Endothelial cell of umbilical vein (primary cell): ENCODE data around the gene UPB1. TPM values are rescaled to one million over a fixed set of nuclear protein-coding genes. Genes with fewer than 3 reads are reported as not detected.

Experiments used
- BruUV-seq: library from RNA; stranded (reverse); fragments of 400-500 nt; replicated peaks from 2 replicates; lab custom pipeline; 2021; lab: Mats Ljungman, UMichigan
- CTCF ChIA-PET: fragments of 300-600, 350-600 bp; sonication (Branson Sonifier 250); formaldehyde crosslinking; loops from one replicate; lab custom pipeline; 2021; ENCODE audit warnings: antibody characterized with exemption, inconsistent platforms; lab: Charles Lee
- POLR2A ChIA-PET: fragments of 300-600, 350-600 bp; sonication (Branson Sonifier 250); formaldehyde crosslinking; loops from one replicate; lab custom pipeline; 2021; ENCODE audit warnings: antibody characterized with exemption, inconsistent platforms; lab: Charles Lee
- DNase-seq: peaks from one replicate; pipeline ENCODE4 v3.0.0-alpha.2; 2011; ENCODE audit warnings: low read depth, low spot score
- FAIRE-seq: peaks from 2 replicates; lab custom pipeline; 2011; peaks lifted over from hg19 to GRCh38; lab: Jason Lieb, UNC
- H2AFZ ChIP-seq: 2 replicates; pipeline ENCODE4 v1.6.0; 2012; ENCODE audit warnings: low read depth, low read length, control low read depth, inconsistent platforms
- H3K27ac ChIP-seq: 2 replicates; pipeline ENCODE4 v1.5.1; 2011; ENCODE audit warnings: low read depth, mild to moderate bottlenecking, control low read depth, low read length, moderate library complexity; ENCODE audit not compliant: insufficient read depth
- H3K27me3 ChIP-seq, 2 experiments: 2 replicates each; pipeline versions ENCODE4 v1.6.0 to v1.6.1; 2011; ENCODE audit warnings: low read length in 2 of 2, mixed read lengths in 1 of 2; ENCODE audit not compliant: control insufficient read depth in 2 of 2, insufficient read depth in 2 of 2
- H3K36me3 ChIP-seq, 2 experiments: 2 replicates in 1 of 2; 3 replicates in 1 of 2; pipeline ENCODE4 v1.5.1; 2011; ENCODE audit warnings: low read length in 2 of 2, mild to moderate bottlenecking in 1 of 2, moderate library complexity in 1 of 2; ENCODE audit not compliant: control insufficient read depth in 2 of 2, insufficient read depth in 2 of 2; ENCODE audit errors: extremely low read depth in 1 of 2
- H3K4me1 ChIP-seq: 3 replicates; pipeline ENCODE4 v1.5.1; 2011; ENCODE audit warnings: mild to moderate bottlenecking, low read length; ENCODE audit not compliant: control insufficient read depth, insufficient read depth; ENCODE audit errors: extremely low read depth
- H3K4me2 ChIP-seq: 2 replicates; pipeline ENCODE4 v1.6.1; 2011; ENCODE audit warnings: low read length, control low read depth, mixed read lengths; ENCODE audit not compliant: insufficient read depth
- H3K4me3 ChIP-seq, 3 experiments: fragments of 200-600 bp in 1 of 3; sonication (generic), shearing (Covaris generic) in 1 of 3; replicated peaks in 1 of 3; 2 replicates each; pipeline ENCODE4 v1.5.1; 2011 to 2016; ENCODE audit warnings: control low read depth in 3 of 3, low read length in 3 of 3, mild to moderate bottlenecking in 2 of 3, inconsistent platforms in 1 of 3, low read depth in 1 of 3, moderate library complexity in 1 of 3; ENCODE audit not compliant: insufficient read depth in 1 of 3
- H3K79me2 ChIP-seq: 2 replicates; pipeline ENCODE4 v1.6.0; 2012; ENCODE audit warnings: low read length, inconsistent platforms; ENCODE audit not compliant: control insufficient read depth, insufficient read depth
- H3K9ac ChIP-seq: replicated peaks from 2 replicates; pipeline ENCODE3; 2011; ENCODE audit warnings: low read length, control low read depth; ENCODE audit not compliant: insufficient read depth; ENCODE audit errors: extremely low read depth
- H3K9me1 ChIP-seq: replicated peaks from 3 replicates; pipeline ENCODE4 v1.6.0; 2011; ENCODE audit warnings: mild to moderate bottlenecking, low read length; ENCODE audit not compliant: control insufficient read depth, insufficient read depth; ENCODE audit errors: extremely low read depth
- H3K9me3 ChIP-seq: replicated peaks from 2 replicates; pipeline ENCODE4 v1.5.1; 2012; ENCODE audit warnings: low read length, inconsistent platforms; ENCODE audit not compliant: control insufficient read depth, insufficient read depth
- H4K20me1 ChIP-seq: replicated peaks from 2 replicates; pipeline ENCODE3; 2011; ENCODE audit warnings: mild to moderate bottlenecking, low read length; ENCODE audit not compliant: control insufficient read depth, insufficient read depth; ENCODE audit errors: extremely low read depth
- CTCF ChIP-seq, 2 donors: IDR thresholded peaks; 1 replicate in 1 of 2; 2 replicates in 1 of 2; pipeline ENCODE4 v1.5.1; 2011; ENCODE audit warnings: low read length in 2 of 2, mild to moderate bottlenecking in 2 of 2, moderate library complexity in 2 of 2, control low read depth in 1 of 2, inconsistent platforms in 1 of 2, low read depth in 1 of 2; ENCODE audit not compliant: insufficient read depth in 1 of 2; ENCODE audit errors: extremely low read depth in 1 of 2
- EZH2 ChIP-seq: IDR thresholded peaks from 2 replicates; pipeline ENCODE4 v1.6.1; 2012; ENCODE audit warnings: borderline replicate concordance, low read depth, mild to moderate bottlenecking, moderate library complexity, low read length, inconsistent platforms; ENCODE audit not compliant: severe bottlenecking
- FOS ChIP-seq: IDR thresholded peaks from 2 replicates; pipeline ENCODE4 v1.6.1; 2011; ENCODE audit warnings: mild to moderate bottlenecking, low read length, moderate library complexity, borderline replicate concordance; ENCODE audit not compliant: insufficient read depth
- GATA2 ChIP-seq: IDR thresholded peaks from 2 replicates; pipeline ENCODE4 v1.7.0; 2011; ENCODE audit warnings: low read depth, mild to moderate bottlenecking, moderate library complexity, mixed read lengths, low read length; ENCODE audit not compliant: insufficient read length, insufficient read depth
- JUN ChIP-seq: IDR thresholded peaks from 2 replicates; pipeline ENCODE4 v1.6.1; 2011; ENCODE audit warnings: borderline replicate concordance, low read depth; ENCODE audit not compliant: insufficient read length, insufficient read depth
- MAX ChIP-seq: IDR thresholded peaks from 2 replicates; pipeline ENCODE4 v1.6.1; 2011; ENCODE audit not compliant: insufficient read depth, insufficient read length
- MYC ChIP-seq: IDR thresholded peaks from one replicate; pipeline ENCODE4 v1.6.1; 2011; ENCODE audit warnings: mild to moderate bottlenecking, low read depth, low read length
- POLR2A ChIP-seq: IDR thresholded peaks from 2 replicates; pipeline ENCODE4 v1.6.1; 2012; ENCODE audit warnings: low read depth, mild to moderate bottlenecking, control low read depth, low read length
- POLR2AphosphoS5 ChIP-seq: IDR thresholded peaks from 2 replicates; pipeline ENCODE4 v1.6.1; 2012; ENCODE audit warnings: low read depth, mild to moderate bottlenecking, control low read depth, low read length, moderate library complexity; ENCODE audit not compliant: insufficient read depth
- dilution Hi-C: fragments of 300-500 bp; cut with MboI; formaldehyde crosslinking; loops from one replicate; pipeline ENCODE4 v1.15.0; 2019; ENCODE audit warnings: low sequenced_read_pairs; ENCODE audit not compliant: extremely low pct_ligation_motif_present
- intact Hi-C: fragments of 100-400 bp; cut with micrococcal nuclease; formaldehyde crosslinking; loops from one replicate; pipeline ENCODE4 v1.10.0; 2022
- polyA plus RNA-seq, 4 experiments: library from polyadenylated mRNA; depleted of rRNA in 3 of 4; stranded (reverse) in 3 of 4; unstranded in 1 of 4; fragments of >200 nt; gene quantifications; 2 replicates each; pipeline versions ENCODE4 v1.2.1 to v1.2.3, GENCODE V29; 2011 to 2012; ENCODE audit warnings: missing spikeins in 1 of 4
- total RNA-seq: library from RNA; stranded (reverse); gene quantifications from 2 replicates; pipeline ENCODE4 v1.2.3, GENCODE V29; 2021

Gene UPB1
- total and polyA plus RNA-seq, 2 donors (not counting 3 experiments of a cell fraction or from before 2014, with no cell fraction given) = 0.30 to 0.80 TPM

- DNase-seq (peak; percentile 51), FAIRE-seq (no peak)
- H3K9me1 ChIP-seq = no peaks in the 10 kb centered on the region
- ChIA-PET CTCF (interaction anchor here (0.7 to 1.3 kb wide), 3 partner anchors 16 to 34 kb away, joined by 3 read pairs; no protein-coding TSS in a partner anchor), POLR2A (no interaction called here)
- H3K9ac ChIP-seq = no peak overlapping the region
- intact Hi-C loops (no loop called here), dilution Hi-C loops (loop anchor here (5.0 kb wide), 1 partner anchor 52 kb away; no protein-coding TSS in a partner anchor)
- H3K4me2 ChIP-seq = peak overlapping the region; percentile 57
- peak overlapping the region; percentile 91 for H2AFZ ChIP-seq
- BruUV-seq = no TSS peak
- H3K36me3 ChIP-seq = no peaks in the 10 kb centered on the region
- H3K4me3 ChIP-seq = no peak overlapping the region
- no peaks in the 10 kb centered on the region for H3K79me2 ChIP-seq
- TF ChIP-seq POLR2AphosphoS5 (no peak), CTCF (IDR thresholded peaks at IDR 0.05; ENCODE audit: extremely low read depth in 1 of 2, insufficient read depth in 1 of 2, low read depth in 1 of 2, low read length in 2 of 2) (peak in 1 of 2 donors; percentile 19)
- H3K4me1 ChIP-seq = peaks cover 41% of the 10 kb centered on the region
- no peaks in the 10 kb centered on the region for H4K20me1 ChIP-seq
- H3K27ac ChIP-seq = peak overlapping the region; percentile 33
- no peaks in the 10 kb centered on the region for H3K27me3 ChIP-seq
- no peaks in the 10 kb centered on the region for H3K9me3 ChIP-seq
Measured at GRCh38 chr22:24460418-24461089, 34.6 kb upstream of the UPB1 start.

- Histone ChIP-seq H3K79me2 (no peaks in the 10 kb centered on the region), H4K20me1 (no peaks in the 10 kb centered on the region), H3K9me1 (no peaks in the 10 kb centered on the region), H3K4me3 (no peak overlapping the region), H2AFZ (no peak overlapping the region), H3K9ac (no peak overlapping the region), H3K36me3 (no peaks in the 10 kb centered on the region), H3K27me3 (no peaks in the 10 kb centered on the region), H3K4me1 (peaks cover 52% of the 10 kb centered on the region), H3K27ac (no peak overlapping the region), H3K4me2 (no peak overlapping the region), H3K9me3 (no peaks in the 10 kb centered on the region)
- intact Hi-C loops = no loop called here
- ChIA-PET POLR2A (no interaction called here), CTCF (no interaction called here)
- FAIRE-seq (no peak), DNase-seq (no peak)
- dilution Hi-C loops = loop anchor here (5.0 kb wide), 1 partner anchor 49 kb away; no protein-coding TSS in a partner anchor
- no peak for TF ChIP-seq POLR2A
- TF ChIP-seq EZH2 = no peak
- TF ChIP-seq JUN = no peak
- TF ChIP-seq FOS = no peak
- TF ChIP-seq CTCF (IDR thresholded peaks at IDR 0.05; ENCODE audit: extremely low read depth in 1 of 2, insufficient read depth in 1 of 2, low read depth in 1 of 2, low read length in 2 of 2) = no peak
- TF ChIP-seq POLR2AphosphoS5 = no peak
- no peak for TF ChIP-seq MAX
- TF ChIP-seq GATA2 = no peak
- TF ChIP-seq MYC = no peak
- BruUV-seq = no TSS peak
Measured at GRCh38 chr22:24463071-24463760, 31.9 kb upstream of the UPB1 start.
